Astrocyte (in vitro differentiated cells and primary cell): ENCODE measurements around the gene AUTS2.

Experiments
- EZH2 ChIP-seq: IDR thresholded peaks from 2 replicates; pipeline ENCODE4 v1.6.1; 2012; ENCODE audit warnings: mild to moderate bottlenecking, low read length, inconsistent platforms; ENCODE audit not compliant: insufficient read depth
- TF ChIP-seq, protein P1 (sequence below): IDR thresholded peaks from 2 replicates; pipeline ENCODE4 v1.5.1; 2011; ENCODE audit warnings: low read depth, mild to moderate bottlenecking, inconsistent platforms, low read length, moderate library complexity; ENCODE audit not compliant: insufficient read depth

DNA sequence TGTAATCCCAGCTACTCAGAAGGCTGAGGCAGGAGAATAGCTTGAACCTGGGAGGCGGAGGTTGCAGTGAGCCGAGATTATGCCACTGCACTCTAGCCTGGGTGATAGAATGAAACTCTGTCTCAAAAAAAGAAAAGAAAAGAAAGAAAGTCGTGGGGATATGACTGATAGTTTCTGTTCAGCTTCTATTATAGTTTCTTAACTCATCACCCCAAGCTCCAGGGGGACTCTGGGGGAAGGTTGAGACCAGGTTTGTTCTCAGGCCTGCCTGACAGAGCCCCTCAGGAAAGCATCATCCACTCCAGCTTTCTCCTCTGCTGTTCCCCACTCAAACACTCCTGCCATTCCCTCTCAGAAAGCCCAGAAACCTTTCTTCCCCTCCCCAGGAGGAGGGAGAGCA lies 991.3 kb downstream of the AUTS2 start:
- TF ChIP-seq, protein P1, sequence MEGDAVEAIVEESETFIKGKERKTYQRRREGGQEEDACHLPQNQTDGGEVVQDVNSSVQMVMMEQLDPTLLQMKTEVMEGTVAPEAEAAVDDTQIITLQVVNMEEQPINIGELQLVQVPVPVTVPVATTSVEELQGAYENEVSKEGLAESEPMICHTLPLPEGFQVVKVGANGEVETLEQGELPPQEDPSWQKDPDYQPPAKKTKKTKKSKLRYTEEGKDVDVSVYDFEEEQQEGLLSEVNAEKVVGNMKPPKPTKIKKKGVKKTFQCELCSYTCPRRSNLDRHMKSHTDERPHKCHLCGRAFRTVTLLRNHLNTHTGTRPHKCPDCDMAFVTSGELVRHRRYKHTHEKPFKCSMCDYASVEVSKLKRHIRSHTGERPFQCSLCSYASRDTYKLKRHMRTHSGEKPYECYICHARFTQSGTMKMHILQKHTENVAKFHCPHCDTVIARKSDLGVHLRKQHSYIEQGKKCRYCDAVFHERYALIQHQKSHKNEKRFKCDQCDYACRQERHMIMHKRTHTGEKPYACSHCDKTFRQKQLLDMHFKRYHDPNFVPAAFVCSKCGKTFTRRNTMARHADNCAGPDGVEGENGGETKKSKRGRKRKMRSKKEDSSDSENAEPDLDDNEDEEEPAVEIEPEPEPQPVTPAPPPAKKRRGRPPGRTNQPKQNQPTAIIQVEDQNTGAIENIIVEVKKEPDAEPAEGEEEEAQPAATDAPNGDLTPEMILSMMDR = no peak
- no peak for TF ChIP-seq EZH2
